Glutamatergic neuron (in vitro differentiated cells): Measurements from ENCODE around the gene TXNDC11. TPM values are rescaled to one million over a fixed set of nuclear protein-coding genes. Genes with fewer than 3 reads are reported as not detected.

Experiments used
- DNase-seq: peaks from one replicate; pipeline ENCODE4 v3.0.0; 2022
- H3K27ac Mint-ChIP-seq: one replicate; pipeline ENCODE4 v1.8.0; 2020; ENCODE audit warnings: mild to moderate bottlenecking, mixed read lengths, inconsistent platforms; ENCODE audit not compliant: unreplicated experiment
- H3K27me3 Mint-ChIP-seq: one replicate; pipeline ENCODE4 v1.8.0; 2020; ENCODE audit warnings: mild to moderate bottlenecking, moderate library complexity, mixed read lengths, inconsistent platforms; ENCODE audit not compliant: unreplicated experiment
- H3K36me3 Mint-ChIP-seq: one replicate; pipeline ENCODE4 v1.8.0; 2020; ENCODE audit warnings: mild to moderate bottlenecking, mixed read lengths, inconsistent platforms; ENCODE audit not compliant: unreplicated experiment
- H3K4me1 Mint-ChIP-seq: one replicate; pipeline ENCODE4 v1.8.0; 2020; ENCODE audit warnings: mild to moderate bottlenecking, low read depth, mixed read lengths, inconsistent platforms; ENCODE audit not compliant: unreplicated experiment
- H3K4me3 Mint-ChIP-seq: one replicate; pipeline ENCODE4 v1.8.0; 2020; ENCODE audit warnings: mild to moderate bottlenecking, mixed read lengths, inconsistent platforms; ENCODE audit not compliant: unreplicated experiment
- H3K9me3 Mint-ChIP-seq: one replicate; pipeline ENCODE4 v1.8.0; 2020; ENCODE audit warnings: mild to moderate bottlenecking, moderate library complexity, mixed read lengths, inconsistent platforms; ENCODE audit not compliant: unreplicated experiment
- total RNA-seq: library from RNA; stranded (reverse); fragmentation: NEBNext Ultra II Directional; extraction: Animal tissue kit (Norgen Biotek cat#: 25700); gene quantifications from one replicate; pipeline ENCODE4 v1.2.1, GENCODE V29; 2021; ENCODE audit not compliant: unreplicated experiment
- TF ChIP-seq, protein P1 (sequence below): fragments of 200-600 bp; sonication (generic); IDR thresholded peaks from one replicate; pipeline ENCODE4 v1.5.0; 2021; ENCODE audit not compliant: partially characterized antibody, unreplicated experiment

The TXNDC11 gene
- total RNA-seq, 1 donor from 2014 or later, result 18.4 TPM

DNA sequence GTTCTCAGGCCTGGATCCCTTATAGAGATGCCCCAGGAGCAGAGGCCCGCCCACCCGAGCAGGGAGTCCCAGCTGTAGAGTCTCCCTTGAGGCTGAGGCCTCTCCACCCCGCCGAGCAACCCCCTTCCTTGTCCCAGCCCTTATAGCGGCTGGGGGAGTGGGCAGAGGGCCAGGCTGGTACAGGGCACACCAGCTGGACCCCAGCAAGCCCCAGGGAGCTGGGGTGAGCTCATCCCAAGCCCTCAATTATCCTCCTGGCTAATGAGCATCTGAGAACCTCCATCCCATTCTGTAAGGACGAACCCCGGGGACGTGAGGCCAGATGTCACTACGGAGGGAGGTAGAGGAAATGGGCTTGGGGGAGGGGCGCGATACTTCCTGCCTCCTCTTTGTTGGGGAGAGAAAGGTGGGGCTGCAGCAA is 77.6 kb downstream of the TXNDC11 start:
- TF ChIP-seq, protein P1, sequence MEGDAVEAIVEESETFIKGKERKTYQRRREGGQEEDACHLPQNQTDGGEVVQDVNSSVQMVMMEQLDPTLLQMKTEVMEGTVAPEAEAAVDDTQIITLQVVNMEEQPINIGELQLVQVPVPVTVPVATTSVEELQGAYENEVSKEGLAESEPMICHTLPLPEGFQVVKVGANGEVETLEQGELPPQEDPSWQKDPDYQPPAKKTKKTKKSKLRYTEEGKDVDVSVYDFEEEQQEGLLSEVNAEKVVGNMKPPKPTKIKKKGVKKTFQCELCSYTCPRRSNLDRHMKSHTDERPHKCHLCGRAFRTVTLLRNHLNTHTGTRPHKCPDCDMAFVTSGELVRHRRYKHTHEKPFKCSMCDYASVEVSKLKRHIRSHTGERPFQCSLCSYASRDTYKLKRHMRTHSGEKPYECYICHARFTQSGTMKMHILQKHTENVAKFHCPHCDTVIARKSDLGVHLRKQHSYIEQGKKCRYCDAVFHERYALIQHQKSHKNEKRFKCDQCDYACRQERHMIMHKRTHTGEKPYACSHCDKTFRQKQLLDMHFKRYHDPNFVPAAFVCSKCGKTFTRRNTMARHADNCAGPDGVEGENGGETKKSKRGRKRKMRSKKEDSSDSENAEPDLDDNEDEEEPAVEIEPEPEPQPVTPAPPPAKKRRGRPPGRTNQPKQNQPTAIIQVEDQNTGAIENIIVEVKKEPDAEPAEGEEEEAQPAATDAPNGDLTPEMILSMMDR, result no peak
- H3K27me3 Mint-ChIP-seq, result peaks cover 24% of the 10 kb centered on the region

DNA sequence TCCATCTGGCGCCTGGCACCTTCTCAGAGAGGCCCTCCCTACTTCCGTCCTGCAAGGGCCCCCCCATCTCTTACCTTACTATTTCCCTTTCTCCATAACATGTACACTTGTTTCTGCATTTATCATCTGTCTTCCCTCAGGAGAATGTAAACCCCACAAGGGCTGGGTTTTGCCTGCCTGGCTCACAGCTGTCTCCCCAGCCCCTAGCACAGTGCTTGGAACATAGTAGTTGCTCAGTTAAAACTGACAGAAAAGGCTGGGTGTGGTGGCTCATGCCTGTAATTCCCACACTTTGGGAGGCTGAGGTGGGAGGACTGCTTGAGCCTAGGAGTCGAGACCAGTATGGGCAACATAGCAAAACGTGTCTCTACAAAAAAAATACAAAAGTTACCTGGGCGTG is 80.1 kb downstream of the TXNDC11 start:
- peak overlapping the region; percentile 62 for H3K27ac Mint-ChIP-seq
- peaks cover 15% of the 10 kb centered on the region for H3K27me3 Mint-ChIP-seq
- H3K4me3 Mint-ChIP-seq, result no peak overlapping the region
- DNase-seq, result no peak
- H3K4me1 Mint-ChIP-seq, result peaks cover 32% of the 10 kb centered on the region
- no peaks in the 10 kb centered on the region for H3K36me3 Mint-ChIP-seq
- peaks cover 21% of the 10 kb centered on the region for H3K9me3 Mint-ChIP-seq
- TF ChIP-seq, protein P1, result no peak

More for the DNA sequence above, 77.6 kb downstream of the TXNDC11 start:
- H3K36me3 Mint-ChIP-seq, result no peaks in the 10 kb centered on the region
- peak overlapping the region; percentile 100 for H3K27ac Mint-ChIP-seq
- peak overlapping the region; percentile 72 for H3K4me3 Mint-ChIP-seq
- peaks cover 27% of the 10 kb centered on the region for H3K4me1 Mint-ChIP-seq
- DNase-seq, result peak; percentile 94
- peaks cover 32% of the 10 kb centered on the region for H3K9me3 Mint-ChIP-seq

DNA sequence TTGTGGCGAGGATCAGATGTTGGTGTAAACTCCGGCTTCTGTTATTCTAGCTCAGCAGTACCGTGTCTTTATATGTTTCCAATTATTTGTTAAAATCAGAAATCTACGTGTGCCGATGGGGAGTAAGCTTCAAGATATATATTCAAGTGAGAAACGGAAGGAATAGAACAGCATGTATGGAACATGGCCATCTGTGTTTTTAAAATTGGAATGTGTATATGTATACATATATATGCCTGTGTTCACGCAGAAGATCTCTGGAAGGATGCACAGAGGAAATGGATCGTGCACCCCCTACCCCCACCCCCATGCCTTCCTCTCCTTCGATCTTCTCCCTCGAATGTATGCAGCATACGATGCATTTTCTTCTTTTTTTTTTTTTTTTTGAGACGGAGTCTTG is 82.1 kb downstream of the TXNDC11 start:
- H3K27ac Mint-ChIP-seq, result no peak overlapping the region
- no peak for DNase-seq
- peaks cover 3% of the 10 kb centered on the region for H3K27me3 Mint-ChIP-seq
- H3K9me3 Mint-ChIP-seq, result peaks cover 4% of the 10 kb centered on the region
- H3K4me1 Mint-ChIP-seq, result peaks cover 20% of the 10 kb centered on the region
- H3K36me3 Mint-ChIP-seq, result no peaks in the 10 kb centered on the region
- no peak overlapping the region for H3K4me3 Mint-ChIP-seq
- TF ChIP-seq, protein P1, result no peak

DNA sequence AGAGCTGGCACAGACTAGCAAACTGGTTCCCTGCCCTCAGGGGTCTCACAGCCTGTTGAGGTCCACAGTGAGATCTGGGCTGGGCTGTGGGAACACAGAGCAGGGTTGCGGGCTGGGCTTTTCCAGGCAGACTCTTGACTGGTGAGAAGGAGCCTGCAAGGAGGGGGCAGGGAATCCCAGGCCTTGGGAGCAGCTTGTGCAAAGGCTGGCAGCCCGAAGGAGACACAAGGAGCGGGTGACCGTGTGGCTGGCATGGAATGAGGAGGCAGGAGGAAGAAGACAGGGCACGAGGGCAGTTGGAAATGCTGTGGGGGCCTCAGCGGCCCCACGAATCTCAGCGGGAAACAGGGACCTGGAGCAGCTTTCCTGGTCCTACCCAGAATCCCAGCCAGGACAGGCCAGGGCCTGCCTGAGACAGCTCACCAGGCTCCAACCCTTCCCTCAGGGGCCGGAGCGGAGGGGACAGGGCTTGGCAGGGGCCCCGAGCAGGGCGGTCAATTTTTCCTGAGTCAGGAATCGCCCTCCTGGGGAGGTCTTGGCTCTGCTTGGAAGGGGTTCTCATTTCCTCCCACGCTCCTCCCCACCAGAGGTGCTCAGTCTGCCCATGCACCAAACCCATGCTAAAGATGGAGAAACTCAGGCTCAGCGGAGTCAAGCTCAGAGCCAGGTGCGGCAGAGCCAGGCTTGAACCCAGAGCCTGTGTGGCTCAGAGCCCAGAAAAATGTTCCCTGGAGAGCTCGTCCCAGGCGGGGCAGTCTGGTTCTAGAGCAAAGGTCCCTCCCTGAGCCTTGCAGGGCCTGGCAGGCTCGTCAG is 83.6 kb downstream of the TXNDC11 start:
- TF ChIP-seq, protein P1, result no peak
- Mint-ChIP-seq H3K36me3 (no peaks in the 10 kb centered on the region), H3K27ac (peak overlapping the region; percentile 66), H3K4me1 (peaks cover 11% of the 10 kb centered on the region), H3K4me3 (no peak overlapping the region), H3K9me3 (no peaks in the 10 kb centered on the region), H3K27me3 (peaks cover 2% of the 10 kb centered on the region)
- DNase-seq, result no peak

DNA sequence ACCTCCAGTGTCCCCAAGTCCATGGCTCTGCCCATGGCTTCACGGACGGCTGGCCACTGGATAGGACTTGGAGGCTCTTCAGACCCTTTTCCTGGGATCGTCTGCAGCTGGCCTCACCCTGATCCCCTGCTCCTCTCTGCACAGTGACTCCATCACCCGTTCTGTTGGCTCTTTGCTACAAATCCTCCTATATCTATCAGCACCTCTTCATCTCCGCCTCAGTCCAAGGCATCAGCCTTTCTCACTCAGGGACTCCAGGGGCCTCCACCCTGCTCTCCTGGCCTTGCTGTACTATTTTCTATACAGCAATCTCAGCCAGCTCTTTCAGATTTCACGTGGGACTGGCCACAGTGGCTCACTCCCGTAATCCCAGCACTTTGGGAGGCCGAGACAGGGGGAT is 85.1 kb downstream of the TXNDC11 start:
- Mint-ChIP-seq H3K27me3 (peaks cover 2% of the 10 kb centered on the region), H3K9me3 (no peaks in the 10 kb centered on the region), H3K4me3 (no peak overlapping the region), H3K27ac (no peak overlapping the region), H3K36me3 (no peaks in the 10 kb centered on the region), H3K4me1 (peaks cover 10% of the 10 kb centered on the region)
- no peak for DNase-seq
- TF ChIP-seq, protein P1, result no peak
